CD4-positive, alpha-beta T cell treated with Interferon alpha-2 for 1 hour (primary cell): ENCODE results near the gene MIF.
A peak's percentile ranks its signal among the peaks of the same experiment; 100 is the strongest.
"Not testable (repeated sequence)": the region's sequence is repeated elsewhere in the genome, so short reads cannot be mapped to it uniquely, and the experiment has no call there.

Experiments
- DNase-seq, 2 donors: peaks; one replicate each; pipeline ENCODE4 v3.0.0-alpha.2; 2020 to 2022

MIF gene

GRCh38 chr22:23893945-23894709 is at the start of gene MIF:
TSS of gene MIF (plus strand) at chr22:23894383. CDS start at chr22:23894475, 92 bp downstream.
- DNase-seq = peak; percentile 95 to 97

GRCh38 chr22:23844739-23845202 is 49.4 kb upstream of the MIF start:
- DNase-seq = no peak

GRCh38 chr22:23845265-23846080 is 48.7 kb upstream of the MIF start:
- no peak for DNase-seq

GRCh38 chr22:23846081-23846469 is 48.1 kb upstream of the MIF start:
- DNase-seq = no peak

- no peak for DNase-seq
These were observed 46.8 kb upstream of the MIF start for GRCh38 chr22:23847310-23847920.

GRCh38 chr22:23847991-23848864 is 46.0 kb upstream of the MIF start:
- DNase-seq = no peak

- peak; percentile 82 to 87 for DNase-seq
These were observed 44.9 kb upstream of the MIF start for GRCh38 chr22:23849009-23850006.

GRCh38 chr22:23850136-23850611 is 44.0 kb upstream of the MIF start:
- DNase-seq = no peak

GRCh38 chr22:23856721-23857605 is 37.2 kb upstream of the MIF start:
- peak in 1 of 2 donors; percentile 16 for DNase-seq

GRCh38 chr22:23857606-23858483 is 36.3 kb upstream of the MIF start, which contains the start of gene SLC2A11:
TSS of gene SLC2A11 (plus strand) at chr22:23857875. CDS start at chr22:23858000, 125 bp downstream.
- DNase-seq = peak; percentile 96 to 98

- DNase-seq = no peak
These were observed 35.7 kb upstream of the MIF start for GRCh38 chr22:23858484-23858815.

GRCh38 chr22:23859201-23859600 is 35.0 kb upstream of the MIF start:
- DNase-seq = no peak

GRCh38 chr22:23860187-23860586 is 34.0 kb upstream of the MIF start:
- DNase-seq = not testable (repeated sequence)

GRCh38 chr22:23862103-23862502 is 32.1 kb upstream of the MIF start:
- DNase-seq = peak; percentile 30 to 46

GRCh38 chr22:23864499-23865154 is 29.6 kb upstream of the MIF start:
- not testable (repeated sequence) for DNase-seq

GRCh38 chr22:23868580-23868979 is 25.6 kb upstream of the MIF start:
- no peak for DNase-seq

GRCh38 chr22:23874871-23875270 is 19.3 kb upstream of the MIF start:
- DNase-seq = no peak

- DNase-seq = no peak
These were observed 18.4 kb upstream of the MIF start for GRCh38 chr22:23875801-23876200.
